Keratinocyte (primary cell): ENCODE results near the gene KRTAP4-11. TPM values are rescaled to one million over a fixed set of nuclear protein-coding genes. Genes with fewer than 3 reads are reported as not detected.

Experiments used
- DNase-seq: peaks from one replicate; pipeline ENCODE4 v3.0.0-alpha.2; 2011; ENCODE audit warnings: low read depth, missing footprints, low spot score
- FAIRE-seq: peaks from 2 replicates; lab custom pipeline; 2011; peaks lifted over from hg19 to GRCh38; lab: Jason Lieb, UNC
- H2AFZ ChIP-seq: 2 replicates; pipeline ENCODE4 v1.6.0; 2012; ENCODE audit warnings: low read length, control low read depth, inconsistent platforms; ENCODE audit not compliant: control insufficient read depth
- H3K27ac ChIP-seq: 2 replicates; pipeline ENCODE4 v1.5.1; 2011; ENCODE audit warnings: low read length; ENCODE audit not compliant: control insufficient read depth, insufficient read depth
- H3K27me3 ChIP-seq: 3 replicates; pipeline ENCODE4 v1.6.0; 2011; ENCODE audit warnings: low read length; ENCODE audit not compliant: control insufficient read depth, insufficient read depth; ENCODE audit errors: extremely low read depth
- H3K36me3 ChIP-seq, 2 experiments: 2 replicates in 1 of 2; 3 replicates in 1 of 2; pipeline ENCODE4 v1.5.1; 2011; ENCODE audit warnings: low read length in 2 of 2, mild to moderate bottlenecking in 1 of 2; ENCODE audit not compliant: control insufficient read depth in 2 of 2, insufficient read depth in 2 of 2; ENCODE audit errors: extremely low read depth in 1 of 2
- H3K4me1 ChIP-seq: 3 replicates; pipeline ENCODE4 v1.5.1; 2011; ENCODE audit warnings: low read length; ENCODE audit not compliant: control insufficient read depth, insufficient read depth; ENCODE audit errors: extremely low read depth
- H3K4me2 ChIP-seq: 3 replicates; pipeline ENCODE4 v1.6.0; 2011; ENCODE audit warnings: low read depth, low read length; ENCODE audit not compliant: control insufficient read depth, insufficient read depth; ENCODE audit errors: extremely low read depth
- H3K4me3 ChIP-seq, 3 experiments: fragments of 200-600 bp in 1 of 3; sonication (generic) in 1 of 3; 2 replicates in 2 of 3; 3 replicates in 1 of 3; pipeline ENCODE4 v1.5.1; 2011 to 2016; ENCODE audit warnings: low read length in 3 of 3, mild to moderate bottlenecking in 3 of 3, control low read depth in 2 of 3, inconsistent platforms in 1 of 3, low read depth in 1 of 3, mixed read lengths in 1 of 3, mixed run types in 1 of 3, moderate library complexity in 1 of 3; ENCODE audit not compliant: control insufficient read depth in 2 of 3, insufficient read depth in 2 of 3; ENCODE audit errors: extremely low read depth in 1 of 3
- H3K79me2 ChIP-seq: 2 replicates; pipeline ENCODE4 v1.6.0; 2012; ENCODE audit warnings: low read length; ENCODE audit not compliant: control insufficient read depth, insufficient read depth
- H3K9ac ChIP-seq: 3 replicates; pipeline ENCODE4 v1.6.0; 2011; ENCODE audit warnings: low read length; ENCODE audit not compliant: control insufficient read depth, insufficient read depth; ENCODE audit errors: extremely low read depth
- H3K9me1 ChIP-seq: 3 replicates; pipeline ENCODE4 v1.6.0; 2011; ENCODE audit warnings: low read length; ENCODE audit not compliant: control insufficient read depth, insufficient read depth; ENCODE audit errors: extremely low read depth
- H3K9me3 ChIP-seq: 2 replicates; pipeline ENCODE4 v1.5.1; 2012; ENCODE audit warnings: low read depth, low read length; ENCODE audit not compliant: control insufficient read depth
- H4K20me1 ChIP-seq: 3 replicates; pipeline ENCODE4 v1.6.0; 2011; ENCODE audit warnings: low read length; ENCODE audit not compliant: control insufficient read depth, insufficient read depth; ENCODE audit errors: extremely low read depth
- EZH2 ChIP-seq: IDR thresholded peaks from one replicate; pipeline ENCODE4 v1.6.1; 2012; ENCODE audit warnings: inconsistent platforms, mild to moderate bottlenecking, low read length, moderate library complexity
- dilution Hi-C: fragments of 300-500 bp; cut with MboI; formaldehyde crosslinking; loops from one replicate; pipeline ENCODE4 v1.7.0; 2020; ENCODE audit warnings: low sequenced_read_pairs; ENCODE audit not compliant: extremely low pct_ligation_motif_present
- polyA plus RNA-seq, 5 experiments: library from polyadenylated mRNA; depleted of rRNA in 3 of 5; stranded (reverse) in 3 of 5; stranded (forward) in 1 of 5; unstranded in 1 of 5; fragments of >200 nt; gene quantifications; 1 replicate in 1 of 5; 2 replicates in 3 of 5; 3 replicates in 1 of 5; pipeline versions ENCODE4 v1.2.1 to v1.2.3, GENCODE V29; 2011 to 2012; ENCODE audit warnings: missing spikeins in 2 of 5, low read depth in 1 of 5, low replicate concordance in 1 of 5
- TF ChIP-seq, protein P1 (sequence below), 3 experiments: IDR thresholded peaks in 1 of 3; conservative IDR thresholded peaks in 1 of 3; optimal IDR thresholded peaks in 1 of 3; 2 replicates in 2 of 3; 3 replicates in 1 of 3; pipeline versions ENCODE3 to v1.5.1; 2011; ENCODE audit warnings: low read length in 3 of 3, mild to moderate bottlenecking in 3 of 3, moderate library complexity in 2 of 3, control low read depth in 1 of 3, inconsistent platforms in 1 of 3; ENCODE audit not compliant: insufficient read depth in 2 of 3; ENCODE audit errors: extremely low read depth in 1 of 3

The KRTAP4-11 gene
- polyA plus RNA-seq, 1 donor (not counting 4 experiments of a cell fraction or from before 2014, with no cell fraction given): not detected

- dilution Hi-C loops: no loop called here
- no peak for DNase-seq
- Histone ChIP-seq H3K79me2 (no peaks in the 10 kb centered on the region), H3K4me1 (no peaks in the 10 kb centered on the region), H2AFZ (no peak overlapping the region), H3K36me3 (no peaks in the 10 kb centered on the region), H4K20me1 (no peaks in the 10 kb centered on the region), H3K27ac (no peak overlapping the region), H3K9me1 (no peaks in the 10 kb centered on the region), H3K9me3 (no peaks in the 10 kb centered on the region), H3K27me3 (no peaks in the 10 kb centered on the region), H3K9ac (no peak overlapping the region), H3K4me2 (no peak overlapping the region), H3K4me3 (no peak overlapping the region)
- TF ChIP-seq, protein P1, sequence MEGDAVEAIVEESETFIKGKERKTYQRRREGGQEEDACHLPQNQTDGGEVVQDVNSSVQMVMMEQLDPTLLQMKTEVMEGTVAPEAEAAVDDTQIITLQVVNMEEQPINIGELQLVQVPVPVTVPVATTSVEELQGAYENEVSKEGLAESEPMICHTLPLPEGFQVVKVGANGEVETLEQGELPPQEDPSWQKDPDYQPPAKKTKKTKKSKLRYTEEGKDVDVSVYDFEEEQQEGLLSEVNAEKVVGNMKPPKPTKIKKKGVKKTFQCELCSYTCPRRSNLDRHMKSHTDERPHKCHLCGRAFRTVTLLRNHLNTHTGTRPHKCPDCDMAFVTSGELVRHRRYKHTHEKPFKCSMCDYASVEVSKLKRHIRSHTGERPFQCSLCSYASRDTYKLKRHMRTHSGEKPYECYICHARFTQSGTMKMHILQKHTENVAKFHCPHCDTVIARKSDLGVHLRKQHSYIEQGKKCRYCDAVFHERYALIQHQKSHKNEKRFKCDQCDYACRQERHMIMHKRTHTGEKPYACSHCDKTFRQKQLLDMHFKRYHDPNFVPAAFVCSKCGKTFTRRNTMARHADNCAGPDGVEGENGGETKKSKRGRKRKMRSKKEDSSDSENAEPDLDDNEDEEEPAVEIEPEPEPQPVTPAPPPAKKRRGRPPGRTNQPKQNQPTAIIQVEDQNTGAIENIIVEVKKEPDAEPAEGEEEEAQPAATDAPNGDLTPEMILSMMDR (optimal IDR thresholded peaks at IDR 0.05 in 1 of 3, IDR thresholded peaks at IDR 0.05 in 1 of 3, conservative IDR thresholded peaks at IDR 0.05 in 1 of 3; ENCODE audit: extremely low read depth in 1 of 3, insufficient read depth in 2 of 3, low read length in 3 of 3): no peak
- TF ChIP-seq EZH2: no peak
- FAIRE-seq: no peak
Observed at GRCh38 chr17:41153856-41154255, 35.7 kb upstream of the KRTAP4-11 start.

- TF ChIP-seq EZH2: no peak
- TF ChIP-seq, protein P1 (optimal IDR thresholded peaks at IDR 0.05 in 1 of 3, IDR thresholded peaks at IDR 0.05 in 1 of 3, conservative IDR thresholded peaks at IDR 0.05 in 1 of 3; ENCODE audit: extremely low read depth in 1 of 3, insufficient read depth in 2 of 3, low read length in 3 of 3): no peak
- Histone ChIP-seq H3K9ac (no peak overlapping the region), H3K4me1 (no peaks in the 10 kb centered on the region), H2AFZ (no peak overlapping the region), H3K27me3 (no peaks in the 10 kb centered on the region), H3K4me3 (no peak overlapping the region), H3K9me3 (no peaks in the 10 kb centered on the region), H3K9me1 (no peaks in the 10 kb centered on the region), H3K36me3 (no peaks in the 10 kb centered on the region), H4K20me1 (no peaks in the 10 kb centered on the region), H3K27ac (no peak overlapping the region), H3K4me2 (no peak overlapping the region), H3K79me2 (no peaks in the 10 kb centered on the region)
- dilution Hi-C loops: no loop called here
- DNase-seq (no peak), FAIRE-seq (no peak)
Observed at GRCh38 chr17:41151525-41151924, 33.4 kb upstream of the KRTAP4-11 start.
